NCI-H345 (cell line): ENCODE measurements around the gene SOX6.

Experiments used
- DNase-seq: peaks from one replicate; lab custom pipeline; 2025; lab: John Stamatoyannopoulos, UW

Gene SOX6

GRCh38 chr11:15958910-15959309 is 397.4 kb downstream of the SOX6 start:
- no peak for DNase-seq

DNA sequence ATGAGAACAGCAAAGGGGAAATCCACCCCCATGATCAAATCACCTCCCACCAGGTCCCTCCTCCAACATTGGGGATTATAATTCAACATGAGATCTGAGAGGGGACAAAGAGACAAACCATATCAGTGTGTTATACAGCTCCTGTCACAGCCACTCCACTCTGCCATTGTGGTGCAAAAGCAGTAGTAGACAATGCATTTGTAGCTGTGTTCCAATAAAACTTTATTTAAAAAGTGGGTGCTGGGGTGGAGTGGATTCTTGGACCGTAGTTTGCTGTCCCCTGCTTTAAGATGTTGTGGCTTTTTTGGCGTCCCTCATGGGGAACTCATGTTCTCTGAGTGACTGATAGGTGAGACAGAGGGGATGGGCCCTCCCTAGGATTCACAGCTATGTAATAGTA is 399.1 kb downstream of the SOX6 start:
- DNase-seq = no peak

GRCh38 chr11:15956302-15956701 is 400.0 kb downstream of the SOX6 start:
- no peak for DNase-seq

DNA sequence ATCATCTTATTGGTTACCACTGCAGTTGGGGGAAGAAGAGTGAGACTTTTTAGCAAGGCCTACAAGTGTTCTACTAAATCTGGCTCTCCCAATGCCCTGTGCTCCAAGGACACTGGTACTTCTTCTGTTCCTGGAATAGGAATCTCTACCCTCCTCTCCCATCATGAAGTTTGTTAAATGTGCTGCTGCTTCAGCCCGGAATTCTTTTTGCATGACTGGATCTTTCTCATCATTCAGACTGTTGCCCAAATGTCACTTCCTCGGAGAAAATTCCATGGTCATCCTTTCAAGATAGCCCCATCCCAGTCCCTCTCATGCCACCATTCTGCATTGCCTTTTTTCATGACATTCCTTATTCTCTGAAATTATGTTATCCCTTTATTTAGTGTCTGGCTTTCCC is 400.8 kb downstream of the SOX6 start:
- no peak for DNase-seq

GRCh38 chr11:15947681-15948648 is 408.4 kb downstream of the SOX6 start:
- no peak for DNase-seq

- DNase-seq = no peak
Measured at GRCh38 chr11:15945726-15946125, 410.6 kb downstream of the SOX6 start.

- no peak for DNase-seq
Measured at GRCh38 chr11:15944460-15944859, 411.9 kb downstream of the SOX6 start.

- DNase-seq = peak; percentile 54
Measured at GRCh38 chr11:15943418-15944197, 412.7 kb downstream of the SOX6 start.

- no peak for DNase-seq
Measured at GRCh38 chr11:15942936-15943335, 413.4 kb downstream of the SOX6 start.

- DNase-seq = no peak
Measured at GRCh38 chr11:15942126-15942525, 414.2 kb downstream of the SOX6 start.

GRCh38 chr11:15941206-15941770 is 415.1 kb downstream of the SOX6 start:
- DNase-seq = no peak

DNA sequence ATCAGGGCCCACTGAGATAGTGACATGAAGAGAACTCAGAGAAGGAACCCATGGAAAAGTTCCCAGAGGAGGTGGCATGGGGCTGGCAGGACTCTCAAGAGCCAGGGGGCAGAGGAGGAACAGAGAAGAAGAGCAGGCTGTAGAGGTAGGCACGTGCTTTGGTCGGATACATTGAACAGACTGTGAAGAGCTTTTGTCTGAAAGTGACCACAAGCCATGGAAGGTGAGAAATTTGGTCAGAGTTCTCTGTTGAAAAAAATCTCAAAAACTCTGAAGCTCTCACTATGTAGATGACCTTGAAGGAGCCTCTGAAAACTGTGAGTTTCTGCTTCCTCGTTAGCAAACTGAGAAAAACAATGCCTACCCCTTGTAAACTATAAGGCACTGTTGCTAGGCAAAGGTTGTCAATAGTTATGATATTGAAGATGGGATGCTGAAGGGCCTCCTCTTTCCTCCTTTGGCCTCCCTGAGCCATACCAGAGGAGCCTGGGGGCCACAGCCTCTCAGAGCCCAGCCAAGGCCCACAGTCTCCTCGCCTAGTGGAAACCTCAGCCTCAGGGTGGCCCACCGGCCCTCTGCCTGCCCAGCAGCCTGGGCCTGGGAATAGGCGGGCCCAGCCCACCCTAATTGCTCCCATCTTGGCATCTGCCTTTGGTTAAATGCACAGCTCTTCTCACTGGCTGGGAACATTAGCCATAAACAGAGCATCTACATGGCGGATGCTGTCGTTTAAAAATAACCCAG is 415.7 kb downstream of the SOX6 start:
- DNase-seq = no peak

- DNase-seq = no peak
Measured at GRCh38 chr11:15938983-15939382, 417.4 kb downstream of the SOX6 start.

GRCh38 chr11:15938121-15938611 is 418.2 kb downstream of the SOX6 start:
- no peak for DNase-seq

- no peak for DNase-seq
Measured at GRCh38 chr11:15937601-15938120, 418.7 kb downstream of the SOX6 start.

GRCh38 chr11:15936011-15936410 is 420.3 kb downstream of the SOX6 start:
- DNase-seq = no peak

- no peak for DNase-seq
Measured at GRCh38 chr11:15935373-15935772, 421.0 kb downstream of the SOX6 start.

- DNase-seq = no peak
Measured at GRCh38 chr11:15933886-15934625, 422.3 kb downstream of the SOX6 start.

DNA sequence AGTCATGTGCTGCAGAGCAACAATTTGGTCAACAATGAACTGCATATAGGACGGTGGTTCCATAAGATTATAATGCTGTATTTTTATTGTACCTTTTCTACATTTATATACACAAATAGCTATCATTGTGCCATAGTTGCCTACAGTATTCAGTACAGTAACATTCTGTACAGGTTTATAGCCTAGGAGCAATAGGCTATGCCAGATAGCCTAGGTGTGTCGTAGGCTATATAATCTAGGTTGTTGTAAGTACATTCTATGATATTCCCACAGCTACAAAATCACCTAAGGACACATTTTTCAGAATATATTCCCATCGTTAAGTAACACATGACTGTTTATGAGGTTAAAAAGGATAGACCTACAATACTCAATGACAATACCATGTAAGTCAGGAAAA is 423.9 kb downstream of the SOX6 start:
- DNase-seq = no peak

GRCh38 chr11:15931497-15931896 is 424.8 kb downstream of the SOX6 start:
- DNase-seq = no peak
